Endodermal cell (in vitro differentiated cells): ENCODE data around the gene BHLHA9. TPM values are rescaled to one million over a fixed set of nuclear protein-coding genes. Genes with fewer than 3 reads are reported as not detected.

Experiments
- DNase-seq: peaks from one replicate; pipeline ENCODE4 v3.0.0-alpha.2; 2017
- H3K27ac ChIP-seq: 2 replicates; pipeline ENCODE4 v1.5.1; 2013; ENCODE audit warnings: mild to moderate bottlenecking, low read depth, low read length, moderate library complexity
- H3K27me3 ChIP-seq: 2 replicates; pipeline ENCODE4 v1.6.1; 2013; ENCODE audit warnings: mild to moderate bottlenecking, low read length, moderate library complexity; ENCODE audit not compliant: insufficient read depth, control insufficient read depth, poor library complexity, severe bottlenecking
- H3K36me3 ChIP-seq: 2 replicates; pipeline ENCODE4 v1.7.0; 2013; ENCODE audit warnings: mild to moderate bottlenecking, low read length, moderate library complexity; ENCODE audit not compliant: control insufficient read depth, insufficient read depth
- H3K4me1 ChIP-seq: one replicate; pipeline ENCODE4 v1.7.0; 2013; ENCODE audit warnings: low read length; ENCODE audit not compliant: control insufficient read depth, insufficient read depth
- H3K4me3 ChIP-seq: 2 replicates; pipeline ENCODE4 v1.5.1; 2013; ENCODE audit warnings: mild to moderate bottlenecking, low read length, moderate library complexity
- H3K9ac ChIP-seq: 2 replicates; pipeline ENCODE4 v1.6.1; 2013; ENCODE audit warnings: mild to moderate bottlenecking, low read length, moderate library complexity; ENCODE audit not compliant: poor library complexity, severe bottlenecking; ENCODE audit errors: extremely low read depth
- H3K9me3 ChIP-seq: 2 replicates; pipeline ENCODE4 v1.6.1; 2013; ENCODE audit warnings: mild to moderate bottlenecking, low read length, moderate library complexity; ENCODE audit not compliant: control insufficient read depth
- H3K27ac Mint-ChIP-seq: 2 replicates; pipeline ENCODE4 v1.8.0; 2020; ENCODE audit warnings: mixed read lengths
- H3K27me3 Mint-ChIP-seq: 2 replicates; pipeline ENCODE4 v1.8.0; 2021; ENCODE audit warnings: mild to moderate bottlenecking, mixed read lengths; ENCODE audit not compliant: insufficient read depth
- H3K36me3 Mint-ChIP-seq: 2 replicates; pipeline ENCODE4 v1.8.0; 2020; ENCODE audit warnings: low read depth, mixed read lengths
- H3K4me1 Mint-ChIP-seq: 2 replicates; pipeline ENCODE4 v1.8.0; 2020; ENCODE audit warnings: mixed read lengths
- H3K4me3 Mint-ChIP-seq: 2 replicates; pipeline ENCODE4 v1.8.0; 2020; ENCODE audit warnings: mild to moderate bottlenecking, moderate library complexity, mixed read lengths
- H3K9me3 Mint-ChIP-seq: 2 replicates; pipeline ENCODE4 v1.8.0; 2020; ENCODE audit warnings: mild to moderate bottlenecking, mixed read lengths
- CTCF ChIP-seq: fragments of 200-600 bp; sonication (generic); conservative IDR thresholded peaks from 2 replicates; pipeline ENCODE4 v1.5.0; 2021; ENCODE audit warnings: antibody characterized with exemption, mild to moderate bottlenecking
- WGBS, 2 experiments: methylation state at CpG; one replicate each; pipeline versions ENCODE4 v1.1.5 to v1.1.7; 2013; ENCODE audit warnings: missing lambda C conversion rate in 2 of 2, mixed read lengths in 1 of 2; ENCODE audit not compliant: insufficient coverage in 1 of 2, insufficient read length in 1 of 2; 5-methylcytosine and 5-hydroxymethylcytosine counted together
- total RNA-seq, 2 donors: library from RNA; stranded (reverse); fragmentation: NEBNext Ultra II Directional in 1 of 2; extraction: Animal tissue kit (Norgen Biotek cat#: 25700) in 1 of 2; gene quantifications; 2 replicates in 1 of 2; 3 replicates in 1 of 2; pipeline ENCODE4 v1.2.1, GENCODE V29; 2021

Gene BHLHA9
- total RNA-seq, 2 donors from 2014 or later: 0.62 TPM; not detected in 1

- H3K4me1 ChIP-seq: peaks cover 2% of the 10 kb centered on the region
- Mint-ChIP-seq H3K27ac (no peak overlapping the region), H3K4me3 (no peak overlapping the region), H3K9me3 (no peaks in the 10 kb centered on the region), H3K4me1 (peaks cover 5% of the 10 kb centered on the region), H3K36me3 (no peaks in the 10 kb centered on the region), H3K27me3 (peaks cover 16% of the 10 kb centered on the region)
- no peak overlapping the region for H3K4me3 ChIP-seq
- H3K9me3 ChIP-seq: no peaks in the 10 kb centered on the region
- DNase-seq: no peak
- no peak overlapping the region for H3K27ac ChIP-seq
- H3K27me3 ChIP-seq: no peaks in the 10 kb centered on the region
- H3K9ac ChIP-seq: no peak overlapping the region
- H3K36me3 ChIP-seq: no peaks in the 10 kb centered on the region
- 84 to 97% methylated on average over 10 to 21 of the region's 22 CpGs for WGBS, 2 experiments
- TF ChIP-seq CTCF: no peak
Observed at GRCh38 chr17:1299552-1300370, 29.5 kb downstream of the BHLHA9 start.

- Histone ChIP-seq H3K27ac (no peak overlapping the region), H3K9ac (no peak overlapping the region), H3K9me3 (no peaks in the 10 kb centered on the region), H3K36me3 (no peaks in the 10 kb centered on the region), H3K4me1 (peaks cover 2% of the 10 kb centered on the region), H3K4me3 (no peak overlapping the region), H3K27me3 (no peaks in the 10 kb centered on the region)
- peaks cover 5% of the 10 kb centered on the region for H3K4me1 Mint-ChIP-seq
- no peak overlapping the region for H3K27ac Mint-ChIP-seq
- TF ChIP-seq CTCF: peak; percentile 18
- DNase-seq: no peak
- peaks cover 16% of the 10 kb centered on the region for H3K27me3 Mint-ChIP-seq
- H3K36me3 Mint-ChIP-seq: no peaks in the 10 kb centered on the region
- H3K9me3 Mint-ChIP-seq: no peaks in the 10 kb centered on the region
- 89 to 97% methylated on average over 7 to 17 of the region's 17 CpGs for WGBS, 2 experiments
- no peak overlapping the region for H3K4me3 Mint-ChIP-seq
Observed at GRCh38 chr17:1300371-1300905, 30.2 kb downstream of the BHLHA9 start.

GRCh38 chr17:1301546-1301945 lies 31.3 kb downstream of the BHLHA9 start:
- WGBS, 2 experiments: 87 to 88% methylated on average over 11 to 14 of the region's 14 CpGs
- Histone ChIP-seq H3K4me3 (no peak overlapping the region), H3K27me3 (no peaks in the 10 kb centered on the region), H3K4me1 (peaks cover 2% of the 10 kb centered on the region), H3K9ac (no peak overlapping the region), H3K36me3 (no peaks in the 10 kb centered on the region), H3K27ac (no peak overlapping the region), H3K9me3 (no peaks in the 10 kb centered on the region)
- no peak for TF ChIP-seq CTCF
- Mint-ChIP-seq H3K36me3 (no peaks in the 10 kb centered on the region), H3K9me3 (no peaks in the 10 kb centered on the region), H3K4me3 (no peak overlapping the region), H3K27ac (no peak overlapping the region), H3K27me3 (peaks cover 16% of the 10 kb centered on the region), H3K4me1 (peaks cover 5% of the 10 kb centered on the region)
- DNase-seq: no peak
